Hippocampal formation (tissue), 2 donors: ENCODE measurements around the gene HHAT.
"Not testable (repeated sequence)": the region's sequence is repeated elsewhere in the genome, so short reads cannot be mapped to it uniquely, and the experiment has no call there.

Experiments used
- DNase-seq, 2 donors: peaks; one replicate each; lab custom pipeline; 2025; lab: John Stamatoyannopoulos, UW

The HHAT gene

DNA sequence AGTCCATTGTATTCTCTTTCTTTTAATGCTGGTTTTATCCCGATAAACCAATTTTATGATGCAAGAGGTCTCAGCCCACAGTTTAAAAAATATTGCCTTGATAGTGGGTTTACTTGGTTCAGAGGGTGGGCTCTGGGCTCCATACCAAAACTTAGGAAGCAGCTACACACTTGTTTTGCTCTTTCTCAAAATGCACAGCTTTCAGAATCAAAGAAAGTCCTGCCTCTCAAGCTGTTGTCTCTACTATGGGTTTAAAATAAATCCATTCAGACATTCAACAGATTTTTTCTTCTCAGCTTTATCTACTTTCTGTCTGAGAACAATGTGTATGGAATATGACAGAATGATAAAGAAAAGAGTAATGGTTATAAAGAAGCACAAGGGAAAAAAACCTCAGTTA lies 14.8 kb upstream of the HHAT start:
- no peak for DNase-seq

DNA sequence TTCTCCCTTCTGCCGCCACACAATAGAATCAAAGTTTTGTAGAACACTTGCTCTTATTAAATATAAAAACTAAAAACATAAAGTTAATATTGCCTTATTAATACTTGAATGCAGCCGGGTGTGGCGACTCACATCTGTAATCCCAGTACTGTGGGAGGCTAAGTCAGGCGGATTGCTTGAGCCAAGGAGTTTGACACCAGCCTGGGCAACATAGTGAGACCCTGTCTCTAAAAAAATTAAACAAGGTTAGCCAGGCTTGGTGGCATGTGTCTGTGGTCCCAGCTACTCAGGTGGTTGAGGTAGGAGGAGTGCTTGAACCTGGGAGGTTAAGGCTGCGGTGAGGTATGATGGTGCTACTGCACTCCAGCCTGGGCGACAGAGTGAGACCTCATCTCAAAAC lies 13.2 kb upstream of the HHAT start:
- no peak for DNase-seq

DNA sequence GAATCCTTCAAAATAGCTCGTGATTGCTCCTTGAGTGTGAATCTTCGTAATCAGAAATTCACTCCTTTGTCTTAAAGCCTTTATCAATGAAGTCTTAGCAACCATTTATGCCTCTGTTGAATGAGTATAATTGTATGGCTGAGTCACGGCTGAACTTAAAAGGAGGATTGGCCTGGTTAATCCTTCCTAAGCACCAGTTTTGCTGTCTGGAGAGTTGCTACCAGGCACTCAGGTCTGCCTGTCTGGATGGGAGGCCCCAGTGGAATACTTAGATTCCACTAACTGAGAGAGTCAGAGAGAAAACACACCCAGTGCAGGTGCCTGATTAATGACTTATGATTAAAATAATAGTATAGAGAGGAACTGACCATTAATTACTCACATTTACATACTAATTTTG lies 7.6 kb upstream of the HHAT start:
- DNase-seq = no peak

DNA sequence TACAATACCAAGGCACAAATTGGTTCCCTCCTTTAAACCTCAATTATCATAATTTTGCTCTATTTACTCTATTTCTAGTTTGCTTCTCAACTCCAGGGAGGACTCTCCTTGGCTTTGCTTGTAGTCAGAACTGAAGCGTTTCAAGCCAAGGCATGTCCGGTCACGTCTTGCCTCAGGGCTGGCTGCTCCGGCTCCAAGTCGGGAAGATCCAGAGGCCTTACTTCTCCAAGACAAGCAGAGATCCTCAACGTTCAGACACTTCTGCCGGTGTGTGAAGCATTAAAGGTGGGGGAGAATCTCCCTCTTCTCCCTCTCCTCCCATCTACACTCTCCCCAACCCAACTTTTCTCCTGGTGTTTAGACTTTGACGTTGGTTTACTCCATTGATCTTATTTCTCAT lies 7.2 kb upstream of the HHAT start:
- DNase-seq = no peak

DNA sequence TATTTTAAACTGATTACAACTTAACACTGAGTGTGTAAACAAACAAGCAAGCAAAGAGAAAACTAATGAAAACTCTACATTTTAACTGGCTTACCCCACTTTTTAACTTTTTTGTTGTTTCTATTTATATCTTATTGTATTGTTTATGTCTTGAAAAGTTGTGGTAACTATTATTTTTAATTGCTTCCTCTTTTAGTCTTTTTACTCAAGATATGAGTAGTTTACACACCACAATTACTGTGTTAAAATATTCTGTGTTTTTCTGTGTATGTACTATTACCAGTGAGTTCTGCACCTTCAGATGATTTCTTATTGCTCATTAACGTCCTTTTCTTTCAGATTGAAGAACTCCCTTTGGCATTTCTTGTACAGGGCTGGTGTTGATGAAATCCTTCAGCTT lies 4.7 kb upstream of the HHAT start:
- DNase-seq = no peak

- no peak for DNase-seq
Measured at GRCh38 chr1:210325026-210325670, 3.6 kb upstream of the HHAT start.

GRCh38 chr1:210328032-210328745 lies 513 bp upstream of the HHAT start:
- no peak for DNase-seq

GRCh38 chr1:210330279-210330866 lies 1.7 kb downstream of the HHAT start:
- no peak for DNase-seq

- DNase-seq = no peak
Measured at GRCh38 chr1:210332233-210332632, 3.5 kb downstream of the HHAT start.

- DNase-seq = no peak
Measured at GRCh38 chr1:210332719-210333398, 4.2 kb downstream of the HHAT start.

DNA sequence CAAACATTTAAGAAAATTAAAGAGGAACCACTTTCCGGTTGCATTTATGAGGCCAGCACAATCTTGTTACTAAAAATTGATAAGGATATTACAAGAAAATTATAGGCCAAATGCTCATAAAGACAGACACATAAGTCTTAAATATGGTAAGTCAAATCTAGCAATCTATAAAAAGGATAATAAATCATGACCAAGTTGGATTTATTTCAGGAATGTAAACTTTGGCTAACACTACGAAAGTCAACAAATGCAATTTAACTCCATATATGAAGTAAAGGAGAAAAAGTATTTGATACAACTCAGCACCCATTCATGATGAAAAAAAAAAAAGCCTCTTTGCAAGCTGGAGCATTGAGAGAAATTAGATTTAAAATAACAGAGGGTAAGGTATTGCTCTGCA lies 6.3 kb downstream of the HHAT start:
- no peak for DNase-seq

DNA sequence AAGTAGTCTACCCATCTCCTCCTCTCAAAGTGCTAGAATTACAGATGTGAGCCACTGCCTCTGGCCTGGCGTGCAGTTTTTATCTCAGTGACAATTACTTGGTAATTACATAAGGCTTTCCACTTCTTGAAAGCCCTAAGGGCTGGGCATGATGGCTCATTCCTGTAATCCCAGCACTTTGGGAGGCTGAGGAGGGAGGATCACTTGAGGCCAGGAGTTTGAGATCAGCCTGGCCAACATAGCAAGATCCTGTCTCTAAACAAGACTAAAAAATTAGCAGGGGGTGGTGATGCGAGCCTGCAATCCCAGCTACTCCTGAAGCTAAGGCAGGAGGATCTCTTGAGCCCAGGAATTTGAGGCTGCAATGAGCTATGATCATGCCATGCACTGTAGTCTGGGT lies 7.7 kb downstream of the HHAT start:
- no peak for DNase-seq

GRCh38 chr1:210339500-210339899 lies 10.8 kb downstream of the HHAT start:
- DNase-seq = no peak

DNA sequence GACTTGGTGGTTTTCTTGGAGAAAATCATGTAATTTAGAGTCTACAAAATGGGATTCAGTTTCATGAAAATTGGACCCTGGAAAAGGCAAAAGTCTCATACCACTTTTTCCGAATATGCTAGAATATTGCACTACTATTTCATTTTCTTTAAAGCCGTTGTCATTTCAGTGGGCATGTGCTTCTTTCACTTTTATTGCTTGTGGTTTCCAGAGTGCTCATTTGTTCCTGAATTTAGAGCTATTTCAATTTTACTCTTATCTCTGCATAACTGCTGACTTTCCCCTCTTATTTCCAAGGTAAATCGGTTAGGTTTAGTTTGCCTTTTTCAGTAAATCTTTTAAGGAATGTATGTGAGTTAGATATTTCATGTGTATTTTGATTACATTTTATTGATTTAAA lies 11.6 kb downstream of the HHAT start:
- DNase-seq = no peak

DNA sequence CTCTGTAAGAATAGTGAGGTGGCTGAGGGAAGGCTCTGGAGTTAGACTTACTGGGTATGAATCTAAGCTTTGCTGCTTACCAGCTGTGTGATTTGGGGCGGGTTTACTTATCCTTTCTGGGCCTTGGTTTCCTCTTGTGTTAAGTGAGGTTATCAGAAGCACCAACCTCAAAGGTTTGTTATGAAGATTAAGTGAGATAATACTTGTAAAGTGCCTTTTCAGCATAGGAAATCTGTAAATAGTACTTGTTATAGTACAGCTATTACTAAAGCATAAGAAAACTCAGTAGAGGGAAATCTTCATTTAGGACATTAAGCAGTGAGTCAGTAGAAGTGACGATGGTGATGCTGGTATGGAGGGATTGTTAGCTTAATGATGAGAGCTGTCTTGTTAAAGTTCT lies 12.1 kb downstream of the HHAT start:
- no peak for DNase-seq

GRCh38 chr1:210342986-210343780 lies 14.5 kb downstream of the HHAT start:
- DNase-seq = no peak

DNA sequence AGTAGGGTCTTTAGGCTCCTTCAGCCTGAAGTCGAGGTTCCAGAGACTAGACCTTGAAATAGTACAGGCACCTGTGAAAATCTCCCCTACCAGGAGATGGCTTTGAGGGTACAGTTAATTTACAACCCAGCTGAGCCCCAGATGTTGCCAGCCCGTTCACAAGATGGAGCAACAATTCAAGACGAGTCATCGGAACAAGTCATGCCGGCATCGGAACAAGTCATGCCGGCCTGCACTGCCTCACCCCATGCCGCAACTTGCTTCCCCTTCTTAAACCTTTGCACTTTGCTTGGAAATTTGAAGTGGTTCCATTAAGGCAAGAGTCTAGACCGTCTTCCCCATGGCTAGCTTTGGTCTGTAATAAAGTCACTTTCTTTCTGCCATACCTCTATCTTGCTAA lies 16.0 kb downstream of the HHAT start:
- no peak for DNase-seq

DNA sequence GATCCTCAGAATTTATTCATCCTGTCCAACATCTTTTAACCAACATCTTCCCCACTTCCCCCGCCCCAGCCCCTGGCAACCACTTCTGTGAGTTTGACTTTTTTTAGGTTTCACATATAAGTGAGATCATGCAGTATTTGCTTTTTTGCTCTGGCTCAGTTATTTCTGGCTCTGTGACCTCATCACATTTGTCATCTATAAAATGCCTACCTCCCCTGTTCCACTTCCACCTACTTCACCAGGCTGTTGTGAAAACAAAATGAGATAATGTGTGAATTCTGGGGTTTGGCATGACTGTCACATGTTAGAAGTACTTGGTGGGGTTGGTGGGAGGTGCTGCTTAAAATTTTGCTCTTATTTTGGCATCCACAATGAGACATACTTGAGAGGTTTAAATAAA lies 18.4 kb downstream of the HHAT start:
- no peak for DNase-seq

- no peak for DNase-seq
Measured at GRCh38 chr1:210351496-210351895, 22.8 kb downstream of the HHAT start.

DNA sequence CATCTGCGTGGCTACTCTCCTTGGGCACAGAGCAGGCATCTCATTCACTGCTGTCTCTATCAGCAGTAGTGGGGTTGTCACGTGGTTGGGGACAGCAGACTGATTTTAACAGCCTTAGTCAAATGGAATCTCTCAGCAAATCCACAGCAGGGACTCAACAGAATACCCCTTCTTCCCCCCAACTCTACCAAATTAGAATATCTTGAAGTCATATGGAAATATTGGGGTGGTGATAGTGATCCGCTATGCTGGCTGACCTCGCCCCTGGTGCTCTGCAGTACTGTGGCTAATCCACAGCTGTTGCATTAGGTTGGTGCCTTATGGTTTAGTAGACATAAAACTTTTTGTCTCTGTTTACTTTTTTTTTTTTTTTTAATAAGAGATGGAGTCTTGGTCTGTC lies 23.9 kb downstream of the HHAT start:
- DNase-seq = no peak

DNA sequence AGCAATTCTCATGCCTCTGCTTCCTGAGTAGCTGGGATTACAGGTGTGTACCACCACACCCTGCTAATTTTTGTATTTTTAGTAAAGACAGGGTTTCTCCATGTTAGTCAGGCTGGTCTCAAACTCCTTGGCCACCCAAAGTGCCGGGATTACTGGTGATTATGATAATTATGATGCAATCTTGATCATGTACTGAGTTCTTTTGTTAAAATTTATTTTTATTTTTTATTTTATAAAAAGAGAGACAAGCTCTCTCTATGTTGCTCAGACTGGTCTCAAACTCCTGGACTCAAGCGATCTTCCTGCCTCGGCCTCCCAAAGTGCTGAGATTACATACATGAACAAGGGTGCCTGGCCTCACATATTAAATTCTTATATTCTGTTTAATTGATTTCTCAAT lies 25.6 kb downstream of the HHAT start:
- not testable (repeated sequence) for DNase-seq

GRCh38 chr1:210358626-210359025 lies 29.9 kb downstream of the HHAT start:
- no peak for DNase-seq
